Neural cell (in vitro differentiated cells): ENCODE results near the gene TINAG.

Experiments
- CTCF ChIP-seq: fragments of 450-650 bp; IDR thresholded peaks from 2 replicates; pipeline ENCODE4 v1.5.1; 2014; ENCODE audit warnings: antibody characterized with exemption, mild to moderate bottlenecking, moderate library complexity; ENCODE audit not compliant: poor library complexity, severe bottlenecking
- EP300 ChIP-seq: fragments of 450-650 bp; conservative IDR thresholded peaks from 2 replicates; pipeline ENCODE4 v1.6.1; 2014; ENCODE audit warnings: antibody characterized with exemption, mild to moderate bottlenecking, moderate library complexity; ENCODE audit not compliant: poor library complexity, severe bottlenecking
- EZH2 ChIP-seq: fragments of 200-600, 300-800 bp; shearing (Covaris generic), sonication (generic); IDR thresholded peaks from 2 replicates; pipeline ENCODE4 v1.6.1; 2014; ENCODE audit warnings: antibody characterized with exemption, low read length, borderline replicate concordance, mild to moderate bottlenecking; ENCODE audit not compliant: insufficient read depth, poor library complexity, severe bottlenecking
- MXI1 ChIP-seq: fragments of 450-650 bp; conservative IDR thresholded peaks from 2 replicates; pipeline ENCODE4 v1.6.1; 2014; ENCODE audit warnings: antibody characterized with exemption, mild to moderate bottlenecking; ENCODE audit not compliant: poor library complexity, severe bottlenecking
- POLR2AphosphoS5 ChIP-seq: IDR thresholded peaks from 2 replicates; pipeline ENCODE4 v1.6.1; 2012
- RAD21 ChIP-seq: fragments of 450-650 bp; conservative IDR thresholded peaks from 2 replicates; pipeline ENCODE4 v1.6.1; 2014; ENCODE audit warnings: antibody characterized with exemption, mild to moderate bottlenecking, moderate library complexity
- REST ChIP-seq: IDR thresholded peaks from 2 replicates; pipeline ENCODE4 v1.6.1; 2012; ENCODE audit warnings: borderline replicate concordance
- SMC3 ChIP-seq: fragments of 450-650 bp; conservative IDR thresholded peaks from 2 replicates; pipeline ENCODE4 v1.6.1; 2014; ENCODE audit warnings: antibody characterized with exemption, mild to moderate bottlenecking, moderate library complexity; ENCODE audit not compliant: poor library complexity
- TAF1 ChIP-seq: IDR thresholded peaks from 2 replicates; pipeline ENCODE4 v1.6.1; 2012; ENCODE audit warnings: low read depth

- TF ChIP-seq TAF1 (no peak), POLR2AphosphoS5 (no peak), CTCF (no peak), EP300 (no peak), RAD21 (no peak), REST (no peak), SMC3 (no peak), MXI1 (no peak), EZH2 (no peak)
Observed at GRCh38 chr6:54291738-54292137, 16.5 kb upstream of the TINAG start.
